Fibroblast of skin of left quadriceps (primary cell): ENCODE results near the gene COA3.
A peak's percentile ranks its signal among the peaks of the same experiment; 100 is the strongest.
"Not testable (repeated sequence)": the region's sequence is repeated elsewhere in the genome, so short reads cannot be mapped to it uniquely, and the experiment has no call there.

Source experiments
- DNase-seq, 2 experiments: peaks; one replicate each; pipeline ENCODE4 v3.0.0-alpha.2; 2013; ENCODE audit warnings: low read depth in 2 of 2

COA3 gene

GRCh38 chr17:42782166-42783061, 16.1 kb downstream of the COA3 start:
- no peak for DNase-seq

GRCh38 chr17:42781639-42782165, 16.8 kb downstream of the COA3 start:
- no peak for DNase-seq

- no peak for DNase-seq
Observed at GRCh38 chr17:42780851-42781638, 17.5 kb downstream of the COA3 start.

- DNase-seq: no peak
Observed at GRCh38 chr17:42779936-42780850, 18.3 kb downstream of the COA3 start, which contains the start of gene WNK4. WNK4 (plus strand) TSS chr17:42780610; CDS start chr17:42780699, 89 bp downstream.

- DNase-seq: no peak
Observed at GRCh38 chr17:42779304-42779935, 19.1 kb downstream of the COA3 start.

- no peak for DNase-seq
Observed at GRCh38 chr17:42778570-42778969, 19.9 kb downstream of the COA3 start.

GRCh38 chr17:42775534-42776098, 22.9 kb downstream of the COA3 start:
- no peak for DNase-seq

GRCh38 chr17:42774066-42774745, 24.3 kb downstream of the COA3 start:
- no peak for DNase-seq

GRCh38 chr17:42773290-42774035, 25.0 kb downstream of the COA3 start, which contains the start of gene VPS25:
VPS25 (plus strand) TSS chr17:42773449; CDS start chr17:42773476, 27 bp downstream.
- DNase-seq: peak; percentile 64 to 68

GRCh38 chr17:42772945-42773289, 25.6 kb downstream of the COA3 start:
- no peak for DNase-seq

GRCh38 chr17:42769964-42770363, 28.5 kb downstream of the COA3 start:
- DNase-seq: not testable (repeated sequence)

- DNase-seq: not testable (repeated sequence)
Observed at GRCh38 chr17:42768006-42768405, 30.5 kb downstream of the COA3 start.

- DNase-seq: no peak
Observed at GRCh38 chr17:42767512-42767911, 31.0 kb downstream of the COA3 start.

GRCh38 chr17:42766124-42766523, 32.4 kb downstream of the COA3 start:
- DNase-seq: no peak

GRCh38 chr17:42761638-42762037, 36.9 kb downstream of the COA3 start:
- DNase-seq: no peak

GRCh38 chr17:42760652-42761581, 37.6 kb downstream of the COA3 start, which contains the start of gene RAMP2:
RAMP2 (plus strand) TSS chr17:42761227; CDS start chr17:42761262, 35 bp downstream.
- no peak for DNase-seq

GRCh38 chr17:42759982-42760651, 38.4 kb downstream of the COA3 start:
- no peak for DNase-seq
